ENCODE results near the gene TGM3.

The TGM3 gene

GRCh38 chr20:2293486-2293885 is 2.3 kb upstream of the TGM3 start:
- TF ChIP-seq TAF1 (IDR thresholded peaks at IDR 0.05; ENCODE audit: low read depth, low read length) (no peak), SPI1 (IDR thresholded peaks at IDR 0.05; ENCODE audit: low read depth, low read length) (no peak), POLR2AphosphoS5 (IDR thresholded peaks at IDR 0.05; ENCODE audit: low read depth, low read length) (no peak), PAX5 (IDR thresholded peaks at IDR 0.05; ENCODE audit: insufficient read depth, low read length, severe bottlenecking) (no peak), POLR2A (IDR thresholded peaks at IDR 0.05; ENCODE audit: low read depth, low read length) (no peak), POU2F2 (IDR thresholded peaks at IDR 0.05; ENCODE audit: low read depth, low read length) (no peak)
- FAIRE-seq: no peak
- DNase-seq (ENCODE audit: insufficient read length, low spot score): no peak

GRCh38 chr20:2293971-2294370 is 1.8 kb upstream of the TGM3 start:
- DNase-seq (ENCODE audit: insufficient read length, low spot score): no peak
- TF ChIP-seq POLR2A (IDR thresholded peaks at IDR 0.05; ENCODE audit: low read depth, low read length) (no peak), POU2F2 (IDR thresholded peaks at IDR 0.05; ENCODE audit: low read depth, low read length) (no peak), PAX5 (IDR thresholded peaks at IDR 0.05; ENCODE audit: insufficient read depth, low read length, severe bottlenecking) (no peak), TAF1 (IDR thresholded peaks at IDR 0.05; ENCODE audit: low read depth, low read length) (no peak), SPI1 (IDR thresholded peaks at IDR 0.05; ENCODE audit: low read depth, low read length) (no peak), POLR2AphosphoS5 (IDR thresholded peaks at IDR 0.05; ENCODE audit: low read depth, low read length) (no peak)
- no peak for FAIRE-seq

GRCh38 chr20:2295286-2295685 is 515 bp upstream of the TGM3 start:
- TF ChIP-seq POU2F2 (IDR thresholded peaks at IDR 0.05; ENCODE audit: low read depth, low read length): no peak
- TF ChIP-seq POLR2A (IDR thresholded peaks at IDR 0.05; ENCODE audit: low read depth, low read length): no peak
- TF ChIP-seq POLR2AphosphoS5 (IDR thresholded peaks at IDR 0.05; ENCODE audit: low read depth, low read length): no peak
- no peak for TF ChIP-seq PAX5 (IDR thresholded peaks at IDR 0.05; ENCODE audit: insufficient read depth, low read length, severe bottlenecking)
- TF ChIP-seq SPI1 (IDR thresholded peaks at IDR 0.05; ENCODE audit: low read depth, low read length): no peak
- TF ChIP-seq TAF1 (IDR thresholded peaks at IDR 0.05; ENCODE audit: low read depth, low read length): no peak
- no peak for FAIRE-seq
- DNase-seq (ENCODE audit: insufficient read length, low spot score): no peak

- TF ChIP-seq PAX5 (IDR thresholded peaks at IDR 0.05; ENCODE audit: insufficient read depth, low read length, severe bottlenecking): no peak
- no peak for TF ChIP-seq SPI1 (IDR thresholded peaks at IDR 0.05; ENCODE audit: low read depth, low read length)
- TF ChIP-seq POLR2A (IDR thresholded peaks at IDR 0.05; ENCODE audit: low read depth, low read length): no peak
- no peak for TF ChIP-seq TAF1 (IDR thresholded peaks at IDR 0.05; ENCODE audit: low read depth, low read length)
- no peak for TF ChIP-seq POU2F2 (IDR thresholded peaks at IDR 0.05; ENCODE audit: low read depth, low read length)
- no peak for TF ChIP-seq POLR2AphosphoS5 (IDR thresholded peaks at IDR 0.05; ENCODE audit: low read depth, low read length)
- FAIRE-seq (no peak), DNase-seq (ENCODE audit: insufficient read length, low spot score) (no peak)
These were observed 939 bp downstream of the TGM3 start for GRCh38 chr20:2296524-2297356.

GRCh38 chr20:2297357-2297728 is 1.5 kb downstream of the TGM3 start:
- FAIRE-seq (no peak), DNase-seq (ENCODE audit: insufficient read length, low spot score) (no peak)
- no peak for TF ChIP-seq SPI1 (IDR thresholded peaks at IDR 0.05; ENCODE audit: low read depth, low read length)
- TF ChIP-seq POLR2A (IDR thresholded peaks at IDR 0.05; ENCODE audit: low read depth, low read length): no peak
- no peak for TF ChIP-seq POLR2AphosphoS5 (IDR thresholded peaks at IDR 0.05; ENCODE audit: low read depth, low read length)
- TF ChIP-seq TAF1 (IDR thresholded peaks at IDR 0.05; ENCODE audit: low read depth, low read length): no peak
- TF ChIP-seq POU2F2 (IDR thresholded peaks at IDR 0.05; ENCODE audit: low read depth, low read length): no peak
- no peak for TF ChIP-seq PAX5 (IDR thresholded peaks at IDR 0.05; ENCODE audit: insufficient read depth, low read length, severe bottlenecking)

- FAIRE-seq: no peak
These were observed 2.3 kb downstream of the TGM3 start for GRCh38 chr20:2298116-2298515.

GRCh38 chr20:2298701-2299100 is 2.9 kb downstream of the TGM3 start:
- no peak for DNase-seq (ENCODE audit: insufficient read length, low spot score)
- no peak for FAIRE-seq
- no peak for TF ChIP-seq TAF1 (IDR thresholded peaks at IDR 0.05; ENCODE audit: low read depth, low read length)
- no peak for TF ChIP-seq POU2F2 (IDR thresholded peaks at IDR 0.05; ENCODE audit: low read depth, low read length)
- no peak for TF ChIP-seq SPI1 (IDR thresholded peaks at IDR 0.05; ENCODE audit: low read depth, low read length)

More at GRCh38 chr20:2298116-2298515, 2.3 kb downstream of the TGM3 start:
- no peak for TF ChIP-seq TAF1 (IDR thresholded peaks at IDR 0.05; ENCODE audit: low read depth, low read length)
- no peak for TF ChIP-seq SPI1 (IDR thresholded peaks at IDR 0.05; ENCODE audit: low read depth, low read length)
- TF ChIP-seq POU2F2 (IDR thresholded peaks at IDR 0.05; ENCODE audit: low read depth, low read length): no peak
- TF ChIP-seq POLR2AphosphoS5 (IDR thresholded peaks at IDR 0.05; ENCODE audit: low read depth, low read length): no peak
- TF ChIP-seq PAX5 (IDR thresholded peaks at IDR 0.05; ENCODE audit: insufficient read depth, low read length, severe bottlenecking): no peak
- no peak for TF ChIP-seq POLR2A (IDR thresholded peaks at IDR 0.05; ENCODE audit: low read depth, low read length)
- DNase-seq (ENCODE audit: insufficient read length, low spot score): no peak

GRCh38 chr20:2299301-2299700 is 3.5 kb downstream of the TGM3 start:
- DNase-seq (ENCODE audit: insufficient read length, low spot score) (no peak), FAIRE-seq (no peak)
- no peak for TF ChIP-seq TAF1 (IDR thresholded peaks at IDR 0.05; ENCODE audit: low read depth, low read length)
- no peak for TF ChIP-seq SPI1 (IDR thresholded peaks at IDR 0.05; ENCODE audit: low read depth, low read length)
- no peak for TF ChIP-seq POLR2A (IDR thresholded peaks at IDR 0.05; ENCODE audit: low read depth, low read length)
- TF ChIP-seq POU2F2 (IDR thresholded peaks at IDR 0.05; ENCODE audit: low read depth, low read length): no peak
- no peak for TF ChIP-seq POLR2AphosphoS5 (IDR thresholded peaks at IDR 0.05; ENCODE audit: low read depth, low read length)
- TF ChIP-seq PAX5 (IDR thresholded peaks at IDR 0.05; ENCODE audit: insufficient read depth, low read length, severe bottlenecking): no peak

- TF ChIP-seq POLR2AphosphoS5 (IDR thresholded peaks at IDR 0.05; ENCODE audit: low read depth, low read length): no peak
- TF ChIP-seq SPI1 (IDR thresholded peaks at IDR 0.05; ENCODE audit: low read depth, low read length): no peak
- no peak for TF ChIP-seq TAF1 (IDR thresholded peaks at IDR 0.05; ENCODE audit: low read depth, low read length)
- TF ChIP-seq PAX5 (IDR thresholded peaks at IDR 0.05; ENCODE audit: insufficient read depth, low read length, severe bottlenecking): no peak
- TF ChIP-seq POU2F2 (IDR thresholded peaks at IDR 0.05; ENCODE audit: low read depth, low read length): no peak
- no peak for TF ChIP-seq POLR2A (IDR thresholded peaks at IDR 0.05; ENCODE audit: low read depth, low read length)
These were observed 4.2 kb downstream of the TGM3 start for GRCh38 chr20:2300002-2300401.

More at GRCh38 chr20:2300002-2300401, 4.2 kb downstream of the TGM3 start:
- DNase-seq (ENCODE audit: insufficient read length, low spot score) (no peak), FAIRE-seq (no peak)

Measured in GM12891 (cell line).